DMS53 (cell line): ENCODE results near the gene GSN.

ENCODE experiments used
- DNase-seq: peaks from one replicate; lab custom pipeline; 2025; lab: John Stamatoyannopoulos, UW

Gene GSN

GRCh38 chr9:121246821-121247561 is 21.0 kb upstream of the GSN start:
- DNase-seq: no peak

DNA sequence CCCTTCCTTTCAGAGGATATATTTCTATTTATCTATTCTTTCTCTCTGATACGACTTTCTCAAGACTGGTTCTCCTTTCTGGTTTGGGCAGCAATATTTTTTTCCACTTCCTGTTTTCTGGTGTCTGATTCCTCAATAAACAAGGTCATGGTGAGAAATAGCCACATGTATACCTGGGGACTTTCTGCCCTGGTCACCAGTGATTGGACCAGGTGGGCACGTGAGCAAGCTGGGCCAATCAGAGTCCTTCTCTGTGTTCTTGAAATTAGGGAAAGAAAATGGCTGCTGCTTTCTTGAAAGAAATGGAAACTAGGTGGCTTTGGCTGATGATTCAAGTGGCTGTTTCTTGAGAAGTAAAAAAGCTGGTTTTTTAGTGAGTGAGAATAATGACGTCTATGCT is 18.4 kb upstream of the GSN start:
- peak; percentile 60 for DNase-seq

GRCh38 chr9:121252104-121252851 is 15.7 kb upstream of the GSN start:
- no peak for DNase-seq

- no peak for DNase-seq
Observed at GRCh38 chr9:121253162-121253561, 14.8 kb upstream of the GSN start.

DNA sequence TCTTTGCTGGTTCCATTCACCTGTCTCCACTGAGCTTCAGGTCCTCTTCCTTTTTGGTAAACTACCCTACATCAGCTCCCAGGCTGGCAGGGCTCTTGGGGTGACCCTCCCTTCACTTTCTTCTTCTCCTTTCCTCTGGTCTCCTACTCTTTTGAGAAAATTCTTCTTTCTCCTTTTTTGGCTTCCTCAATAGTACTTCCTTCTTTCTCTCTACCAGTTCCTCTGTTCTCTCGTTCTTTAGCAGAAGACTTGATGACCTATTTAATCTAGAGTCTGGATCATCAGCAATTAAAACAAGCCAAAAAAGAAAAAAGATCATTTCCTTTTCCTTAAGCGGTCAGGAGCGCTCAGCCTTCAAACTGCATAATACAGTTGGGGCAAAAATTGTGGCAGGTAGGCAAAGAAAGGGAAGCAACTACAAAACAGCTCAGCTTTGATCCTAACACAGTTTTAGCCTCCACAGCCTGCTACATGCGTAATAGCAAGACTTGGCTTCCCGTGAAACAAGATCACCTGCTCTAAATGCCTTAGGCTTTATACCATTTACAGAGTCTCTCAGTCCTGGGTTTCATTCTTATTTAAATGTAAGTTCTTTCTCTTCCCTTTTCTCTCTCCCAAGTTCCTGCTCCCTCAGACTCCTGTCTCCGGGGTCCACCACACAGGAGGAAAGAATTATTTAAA is 14.0 kb upstream of the GSN start:
- no peak for DNase-seq

DNA sequence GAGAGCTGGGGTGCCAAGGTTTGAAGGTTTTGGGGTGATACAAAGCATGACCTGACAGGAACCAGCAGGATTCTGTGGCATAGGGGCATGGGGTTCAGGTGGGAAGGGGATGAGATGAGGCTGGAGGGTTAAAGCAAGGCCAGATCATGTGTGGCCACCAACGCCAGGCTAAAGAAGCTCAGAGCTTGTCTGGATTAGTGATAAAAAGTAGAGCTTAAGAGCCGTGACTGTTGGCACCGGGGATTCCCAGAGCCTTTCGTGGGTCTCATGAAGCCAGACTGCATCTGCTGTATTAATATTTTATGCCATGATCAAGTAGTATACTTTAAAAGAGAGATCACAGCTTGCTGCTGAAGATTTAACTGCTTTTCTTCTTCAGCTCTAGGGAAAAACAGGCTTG is 8.5 kb upstream of the GSN start:
- no peak for DNase-seq

- DNase-seq: no peak
Observed at GRCh38 chr9:121259935-121260334, 8.0 kb upstream of the GSN start.

GRCh38 chr9:121260457-121261106 is 7.4 kb upstream of the GSN start:
- peak; percentile 47 for DNase-seq

- peak; percentile 84 for DNase-seq
Observed at GRCh38 chr9:121261107-121261460, 6.9 kb upstream of the GSN start.

DNA sequence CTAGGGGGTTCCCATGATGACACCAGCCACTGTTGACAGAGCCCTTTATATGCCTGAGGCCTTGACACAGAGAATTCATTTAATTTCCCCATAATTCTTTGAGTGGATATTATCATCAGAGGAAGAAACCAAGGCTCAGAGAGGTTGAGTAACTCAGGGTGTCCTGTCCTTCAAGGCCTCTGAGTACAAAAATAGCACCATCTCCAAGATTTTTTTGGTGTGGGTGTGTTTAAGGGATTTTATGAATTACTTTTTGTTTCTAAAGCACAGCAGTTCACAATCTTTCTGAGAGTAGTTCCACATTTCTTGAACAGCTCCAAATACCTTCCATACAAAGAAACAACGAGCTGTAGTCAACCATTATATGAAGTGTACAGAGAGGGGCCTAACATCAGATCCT is 6.2 kb upstream of the GSN start:
- no peak for DNase-seq

DNA sequence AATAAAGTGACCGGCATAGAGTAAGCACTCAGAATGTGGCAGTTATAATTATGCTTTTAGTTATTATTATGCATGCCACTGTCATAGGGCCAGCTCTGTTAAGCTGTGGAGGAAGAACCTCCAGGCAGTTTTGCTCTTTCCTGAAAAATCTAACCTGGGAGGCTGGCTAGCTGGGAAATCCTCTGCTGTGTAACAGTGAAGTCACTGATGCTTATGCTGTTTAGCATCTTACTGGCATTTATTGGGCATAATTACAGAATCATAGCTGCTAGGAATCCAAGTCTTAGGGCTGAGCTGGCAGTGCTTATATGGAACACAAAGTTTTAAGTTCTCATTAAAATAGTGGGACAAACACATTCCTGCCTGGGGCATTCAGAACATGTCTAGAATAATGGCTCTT is 5.5 kb upstream of the GSN start:
- DNase-seq: no peak

- no peak for DNase-seq
Observed at GRCh38 chr9:121262953-121263352, 5.0 kb upstream of the GSN start.

GRCh38 chr9:121266356-121266755 is 1.6 kb upstream of the GSN start:
- no peak for DNase-seq

DNA sequence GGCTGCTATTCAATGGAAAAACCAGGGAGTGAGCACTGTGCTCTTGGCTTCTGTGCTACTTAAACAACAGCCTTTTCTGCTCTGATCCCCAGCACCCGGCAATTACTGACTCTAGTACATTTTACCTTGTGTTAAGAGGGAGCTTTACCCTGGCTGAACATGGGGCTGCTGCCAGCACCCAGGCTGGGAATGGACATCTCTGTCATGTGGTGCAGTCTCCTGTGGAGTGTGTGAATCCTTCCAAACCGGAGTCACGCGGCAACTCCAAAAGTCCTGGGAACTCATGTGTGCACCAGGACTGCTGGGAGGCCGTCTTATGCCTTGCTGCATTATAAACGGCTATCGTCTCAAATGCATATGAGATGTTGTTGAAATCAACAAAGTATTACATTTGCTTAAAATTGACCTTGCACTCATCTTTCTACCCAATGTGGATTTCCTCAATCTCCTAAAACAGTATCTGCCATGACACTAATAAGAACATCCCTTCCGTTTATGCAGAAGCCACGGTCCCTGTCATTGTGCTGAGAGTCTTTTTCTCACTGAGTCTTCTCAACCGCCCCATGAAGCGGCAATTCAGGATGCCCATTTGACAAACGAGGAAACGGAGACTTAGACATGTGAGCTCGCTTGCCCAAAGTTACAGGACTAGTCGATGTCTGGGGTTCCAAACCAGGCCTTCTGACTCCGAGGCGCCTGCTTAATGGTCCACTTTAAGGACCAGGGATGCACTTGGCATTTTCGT is 884 bp upstream of the GSN start:
- no peak for DNase-seq

DNA sequence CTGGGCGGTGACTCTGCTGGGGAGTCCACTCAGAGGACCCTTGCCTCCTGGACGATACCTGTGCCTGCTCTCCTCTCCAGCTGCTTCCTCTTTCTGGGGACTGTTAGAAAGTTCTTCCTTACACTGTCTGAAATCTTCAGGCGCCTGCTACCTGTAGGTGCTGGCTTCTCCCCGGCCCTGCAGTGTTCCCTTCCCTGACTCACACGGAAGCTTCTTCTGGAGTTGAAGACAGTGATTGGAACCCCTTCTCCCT is 562 bp downstream of the GSN start:
- DNase-seq: peak; percentile 51

- DNase-seq: peak; percentile 28
Observed at GRCh38 chr9:121268851-121269641, 1.1 kb downstream of the GSN start.

DNA sequence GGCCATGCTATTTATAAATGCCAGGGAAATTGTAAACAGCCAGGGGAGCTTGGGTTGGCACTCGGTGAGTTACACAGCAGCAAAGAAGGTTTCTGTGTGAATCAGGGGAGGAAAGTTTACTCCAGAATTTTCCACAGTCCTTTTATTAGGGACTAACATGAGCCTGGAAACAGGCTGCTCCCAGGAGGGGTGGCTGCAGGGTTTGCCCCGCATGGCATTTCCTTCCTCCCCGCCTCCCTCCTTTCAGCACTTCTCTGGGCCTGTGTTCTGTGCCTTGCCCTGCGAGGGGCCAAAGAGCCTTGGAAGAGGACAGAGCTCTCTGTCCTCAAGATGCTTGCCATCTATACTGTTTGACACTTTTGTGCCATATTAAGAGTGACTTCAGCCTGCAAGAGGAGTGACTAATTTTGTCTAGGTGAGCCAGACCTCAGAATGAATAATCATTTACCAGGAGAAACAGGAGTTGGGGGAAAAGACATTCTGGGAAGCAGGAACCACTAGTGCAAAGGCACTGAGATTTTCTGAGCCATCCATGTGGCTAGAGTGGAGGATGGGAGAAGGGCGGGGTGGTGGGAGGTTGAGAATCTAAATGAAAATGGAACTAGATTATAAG is 1.8 kb downstream of the GSN start:
- no peak for DNase-seq

- DNase-seq: no peak
Observed at GRCh38 chr9:121271368-121272341, 3.7 kb downstream of the GSN start.

- DNase-seq: no peak
Observed at GRCh38 chr9:121272401-121272948, 4.5 kb downstream of the GSN start.
